ENCODE results near the gene ATG2A.
A peak's percentile ranks its signal among the peaks of the same experiment; 100 is the strongest.

ATG2A gene

GRCh38 chr11:64916775-64917662, at the start of gene ATG2A:
TSS of gene ATG2A (minus strand) at chr11:64917209. CDS start at chr11:64917135, 74 bp downstream.
- DNase-seq = peak; percentile 82 to 99 (median 98)

GRCh38 chr11:64963072-64963631, 46.1 kb upstream of the ATG2A start:
- DNase-seq = no peak

- no peak for DNase-seq
Observed at GRCh38 chr11:64960719-64961118, 43.7 kb upstream of the ATG2A start.

GRCh38 chr11:64959498-64959897, 42.5 kb upstream of the ATG2A start:
- no peak for DNase-seq

GRCh38 chr11:64954201-64954600, 37.2 kb upstream of the ATG2A start:
- DNase-seq = no peak

- no peak for DNase-seq
Observed at GRCh38 chr11:64951529-64951928, 34.5 kb upstream of the ATG2A start.

GRCh38 chr11:64947208-64947814, 30.3 kb upstream of the ATG2A start:
- no peak for DNase-seq

GRCh38 chr11:64936539-64936938, 19.5 kb upstream of the ATG2A start:
- DNase-seq = no peak

GRCh38 chr11:64935359-64936081, 18.5 kb upstream of the ATG2A start, which contains the start of gene GPHA2:
TSS of gene GPHA2 (minus strand) at chr11:64935893. CDS start at chr11:64935460, 433 bp downstream.
- DNase-seq = no peak

GRCh38 chr11:64934682-64935358, 17.8 kb upstream of the ATG2A start:
- no peak for DNase-seq

GRCh38 chr11:64933935-64934681, 17.1 kb upstream of the ATG2A start:
- no peak for DNase-seq

GRCh38 chr11:64933213-64933934, 16.4 kb upstream of the ATG2A start:
- peak in 1 of 56 donors; percentile 66 for DNase-seq

GRCh38 chr11:64932324-64932723, 15.3 kb upstream of the ATG2A start:
- DNase-seq = no peak

GRCh38 chr11:64931290-64931689, 14.3 kb upstream of the ATG2A start:
- no peak for DNase-seq

GRCh38 chr11:64930340-64930739, 13.3 kb upstream of the ATG2A start:
- no peak for DNase-seq

GRCh38 chr11:64929625-64930024, 12.6 kb upstream of the ATG2A start:
- no peak for DNase-seq

GRCh38 chr11:64928957-64929356, 11.9 kb upstream of the ATG2A start:
- DNase-seq = no peak

- no peak for DNase-seq
Observed at GRCh38 chr11:64926689-64927088, 9.7 kb upstream of the ATG2A start.
